ENCODE measurements around the gene PVR. TPM values are rescaled to one million over a fixed set of nuclear protein-coding genes. Genes with fewer than 3 reads are reported as not detected.
A peak's percentile ranks its signal among the peaks of the same experiment; 100 is the strongest.

The PVR gene
- total RNA-seq, 1 donor from 2014 or later, result 33.5 TPM

DNA sequence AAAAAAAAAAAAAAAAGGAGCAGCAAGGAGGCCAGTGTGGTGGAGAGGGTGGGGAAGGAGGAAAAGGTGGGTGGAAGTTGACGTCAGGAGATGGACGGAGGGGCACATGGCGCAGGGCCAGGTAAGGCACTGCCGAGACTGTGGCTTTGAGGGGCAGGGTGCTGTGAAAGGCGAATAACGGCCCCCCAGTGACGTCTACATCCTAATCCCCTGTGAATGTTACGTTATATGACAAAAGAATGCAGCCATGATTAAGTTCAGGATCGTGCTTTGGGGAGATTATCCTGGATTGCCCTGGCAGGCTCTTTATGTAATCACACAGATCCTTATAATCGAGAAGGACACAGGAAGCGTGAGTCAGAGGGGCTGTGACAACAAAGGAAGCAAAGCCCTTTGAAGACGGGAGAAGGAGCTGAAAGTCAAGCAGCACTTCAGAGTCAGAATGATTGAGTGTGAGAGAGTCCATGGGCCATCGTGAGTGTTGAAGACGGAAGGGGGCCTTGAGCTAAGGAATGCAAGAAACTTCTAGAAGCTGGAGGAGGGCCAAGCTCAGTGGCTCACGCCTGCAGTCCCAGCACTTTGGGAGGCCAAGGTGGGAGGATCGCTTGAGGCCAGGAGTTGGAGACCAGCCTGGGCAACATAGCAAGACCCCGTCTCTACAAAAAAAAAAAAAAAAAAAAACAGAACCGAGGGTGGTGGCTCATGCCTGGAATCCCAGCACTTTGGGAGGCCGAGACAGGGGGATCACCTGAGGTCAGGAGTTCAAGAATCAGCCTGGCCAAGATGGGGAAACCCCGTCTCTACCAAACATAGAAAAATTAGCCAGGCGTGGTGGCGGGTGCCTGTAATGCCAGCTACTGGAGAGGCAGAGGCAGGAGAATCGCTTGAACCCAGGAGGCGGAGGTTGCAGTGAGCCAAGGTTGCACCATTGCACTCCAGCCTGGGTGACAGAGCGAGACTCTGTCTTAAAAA, 41.5 kb downstream of the PVR start:
- DNase-seq, result no peak
- intact Hi-C loops (cut with micrococcal nuclease), result no loop called here
- TF ChIP-seq, protein P1, sequence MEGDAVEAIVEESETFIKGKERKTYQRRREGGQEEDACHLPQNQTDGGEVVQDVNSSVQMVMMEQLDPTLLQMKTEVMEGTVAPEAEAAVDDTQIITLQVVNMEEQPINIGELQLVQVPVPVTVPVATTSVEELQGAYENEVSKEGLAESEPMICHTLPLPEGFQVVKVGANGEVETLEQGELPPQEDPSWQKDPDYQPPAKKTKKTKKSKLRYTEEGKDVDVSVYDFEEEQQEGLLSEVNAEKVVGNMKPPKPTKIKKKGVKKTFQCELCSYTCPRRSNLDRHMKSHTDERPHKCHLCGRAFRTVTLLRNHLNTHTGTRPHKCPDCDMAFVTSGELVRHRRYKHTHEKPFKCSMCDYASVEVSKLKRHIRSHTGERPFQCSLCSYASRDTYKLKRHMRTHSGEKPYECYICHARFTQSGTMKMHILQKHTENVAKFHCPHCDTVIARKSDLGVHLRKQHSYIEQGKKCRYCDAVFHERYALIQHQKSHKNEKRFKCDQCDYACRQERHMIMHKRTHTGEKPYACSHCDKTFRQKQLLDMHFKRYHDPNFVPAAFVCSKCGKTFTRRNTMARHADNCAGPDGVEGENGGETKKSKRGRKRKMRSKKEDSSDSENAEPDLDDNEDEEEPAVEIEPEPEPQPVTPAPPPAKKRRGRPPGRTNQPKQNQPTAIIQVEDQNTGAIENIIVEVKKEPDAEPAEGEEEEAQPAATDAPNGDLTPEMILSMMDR (IDR thresholded peaks at IDR 0.05; ENCODE audit: borderline replicate concordance), result no peak
- Histone ChIP-seq H3K36me3 (peaks cover 19% of the 10 kb centered on the region), H3K27me3 (ENCODE audit: low read depth) (no peaks in the 10 kb centered on the region), H3K4me3 (peak overlapping the region; percentile 24), H3K9me3 (replicated peaks) (no peaks in the 10 kb centered on the region), H3K27ac (replicated peaks) (peak overlapping the region; percentile 78), H3K4me1 (peaks cover 30% of the 10 kb centered on the region)

- H3K27me3 ChIP-seq (ENCODE audit: low read depth), result no peaks in the 10 kb centered on the region
- H3K36me3 ChIP-seq, result peaks cover 12% of the 10 kb centered on the region
- H3K9me3 ChIP-seq (replicated peaks), result no peaks in the 10 kb centered on the region
- no peak overlapping the region for H3K4me3 ChIP-seq
- TF ChIP-seq, protein P1 (IDR thresholded peaks at IDR 0.05; ENCODE audit: borderline replicate concordance), result no peak
- no peak for DNase-seq
- peaks cover 30% of the 10 kb centered on the region for H3K4me1 ChIP-seq
- intact Hi-C loops (cut with micrococcal nuclease), result no loop called here
- H3K27ac ChIP-seq (replicated peaks), result peak overlapping the region; percentile 78
Measured at GRCh38 chr19:44685877-44686276, 42.2 kb downstream of the PVR start.

- H3K27ac ChIP-seq (replicated peaks), result no peak overlapping the region
Measured at GRCh38 chr19:44686896-44687295, 43.2 kb downstream of the PVR start.

GRCh38 chr19:44687888-44688287, 44.2 kb downstream of the PVR start:
- TF ChIP-seq, protein P1 (IDR thresholded peaks at IDR 0.05; ENCODE audit: borderline replicate concordance), result no peak
- intact Hi-C loops (cut with micrococcal nuclease), result no loop called here
- peaks cover 47% of the 10 kb centered on the region for H3K4me1 ChIP-seq
- no peak overlapping the region for H3K4me3 ChIP-seq
- no peaks in the 10 kb centered on the region for H3K27me3 ChIP-seq (ENCODE audit: low read depth)
- no peaks in the 10 kb centered on the region for H3K36me3 ChIP-seq
- no peak for DNase-seq
- H3K9me3 ChIP-seq (replicated peaks), result no peaks in the 10 kb centered on the region
- no peak overlapping the region for H3K27ac ChIP-seq (replicated peaks)

More at GRCh38 chr19:44686896-44687295, 43.2 kb downstream of the PVR start:
- Histone ChIP-seq H3K9me3 (replicated peaks) (no peaks in the 10 kb centered on the region), H3K4me1 (peaks cover 38% of the 10 kb centered on the region), H3K27me3 (ENCODE audit: low read depth) (no peaks in the 10 kb centered on the region), H3K4me3 (no peak overlapping the region), H3K36me3 (peaks cover 7% of the 10 kb centered on the region)
- intact Hi-C loops (cut with micrococcal nuclease), result no loop called here
- DNase-seq, result no peak
- TF ChIP-seq, protein P1 (IDR thresholded peaks at IDR 0.05; ENCODE audit: borderline replicate concordance), result no peak

- Histone ChIP-seq H3K9me3 (replicated peaks) (no peaks in the 10 kb centered on the region), H3K4me3 (no peak overlapping the region), H3K4me1 (peaks cover 48% of the 10 kb centered on the region), H3K27me3 (ENCODE audit: low read depth) (no peaks in the 10 kb centered on the region), H3K27ac (replicated peaks) (no peak overlapping the region), H3K36me3 (no peaks in the 10 kb centered on the region)
- intact Hi-C loops (cut with micrococcal nuclease), result no loop called here
- peak; percentile 69 for DNase-seq
- TF ChIP-seq, protein P1 (IDR thresholded peaks at IDR 0.05; ENCODE audit: borderline replicate concordance), result peak; percentile 96
Measured at GRCh38 chr19:44689290-44690130, 45.8 kb downstream of the PVR start.

Data from left ventricle myocardium inferior (tissue), 1 donor.